GM19099 (cell line): ENCODE results near the gene BNC2.

Experiments
- POLR2A ChIP-seq: IDR thresholded peaks from 3 replicates; pipeline ENCODE4 v1.6.1; 2011; ENCODE audit warnings: low read depth; ENCODE audit not compliant: insufficient read length; ENCODE audit errors: extremely low read depth

The BNC2 gene

GRCh38 chr9:16720386-16720785 lies 150.1 kb downstream of the BNC2 start:
- TF ChIP-seq POLR2A, result no peak

GRCh38 chr9:16719921-16720320 lies 150.5 kb downstream of the BNC2 start:
- no peak for TF ChIP-seq POLR2A

- TF ChIP-seq POLR2A, result no peak
Measured at GRCh38 chr9:16718952-16719351, 151.5 kb downstream of the BNC2 start.

- TF ChIP-seq POLR2A, result no peak
Measured at GRCh38 chr9:16718296-16718695, 152.2 kb downstream of the BNC2 start.

- no peak for TF ChIP-seq POLR2A
Measured at GRCh38 chr9:16716601-16717000, 153.9 kb downstream of the BNC2 start.

- no peak for TF ChIP-seq POLR2A
Measured at GRCh38 chr9:16715404-16715803, 155.1 kb downstream of the BNC2 start.

- TF ChIP-seq POLR2A, result no peak
Measured at GRCh38 chr9:16712787-16713186, 157.7 kb downstream of the BNC2 start.

GRCh38 chr9:16710888-16711287 lies 159.6 kb downstream of the BNC2 start:
- TF ChIP-seq POLR2A, result no peak

- TF ChIP-seq POLR2A, result no peak
Measured at GRCh38 chr9:16709924-16710323, 160.5 kb downstream of the BNC2 start.

GRCh38 chr9:16708656-16709435 lies 161.6 kb downstream of the BNC2 start:
- TF ChIP-seq POLR2A, result no peak

- TF ChIP-seq POLR2A, result no peak
Measured at GRCh38 chr9:16705111-16705604, 165.3 kb downstream of the BNC2 start.

GRCh38 chr9:16704116-16705110 lies 166.1 kb downstream of the BNC2 start:
- no peak for TF ChIP-seq POLR2A

- no peak for TF ChIP-seq POLR2A
Measured at GRCh38 chr9:16701347-16701746, 169.1 kb downstream of the BNC2 start.

- TF ChIP-seq POLR2A, result no peak
Measured at GRCh38 chr9:16693616-16694015, 176.9 kb downstream of the BNC2 start.

GRCh38 chr9:16690628-16691027 lies 179.8 kb downstream of the BNC2 start:
- TF ChIP-seq POLR2A, result no peak
